Measurements from ENCODE around the gene MARCHF3.

DNA sequence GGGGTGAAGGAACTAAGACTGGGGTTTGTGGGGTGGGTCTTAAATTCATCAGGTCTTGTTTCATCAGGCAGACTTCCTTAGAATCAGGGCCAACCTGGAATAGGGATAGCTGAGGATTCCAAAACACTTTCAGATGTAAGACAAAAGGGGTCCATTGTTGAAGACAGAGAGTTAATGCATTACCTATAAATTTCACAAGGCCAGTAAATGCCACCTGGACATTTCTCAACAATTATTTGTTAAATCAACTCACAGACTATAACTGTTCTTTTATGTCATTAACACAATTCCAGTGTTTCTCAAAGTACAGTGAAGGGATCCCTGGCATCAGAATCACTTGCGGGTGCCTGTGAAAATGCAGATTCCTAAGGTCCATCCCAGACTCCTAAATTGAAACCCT lies 2.8 kb downstream of the MARCHF3 start:
- no peak for TF ChIP-seq EZH2 (optimal IDR thresholded peaks at IDR 0.05; ENCODE audit: low read depth, low read length)
- TF ChIP-seq, protein P1, sequence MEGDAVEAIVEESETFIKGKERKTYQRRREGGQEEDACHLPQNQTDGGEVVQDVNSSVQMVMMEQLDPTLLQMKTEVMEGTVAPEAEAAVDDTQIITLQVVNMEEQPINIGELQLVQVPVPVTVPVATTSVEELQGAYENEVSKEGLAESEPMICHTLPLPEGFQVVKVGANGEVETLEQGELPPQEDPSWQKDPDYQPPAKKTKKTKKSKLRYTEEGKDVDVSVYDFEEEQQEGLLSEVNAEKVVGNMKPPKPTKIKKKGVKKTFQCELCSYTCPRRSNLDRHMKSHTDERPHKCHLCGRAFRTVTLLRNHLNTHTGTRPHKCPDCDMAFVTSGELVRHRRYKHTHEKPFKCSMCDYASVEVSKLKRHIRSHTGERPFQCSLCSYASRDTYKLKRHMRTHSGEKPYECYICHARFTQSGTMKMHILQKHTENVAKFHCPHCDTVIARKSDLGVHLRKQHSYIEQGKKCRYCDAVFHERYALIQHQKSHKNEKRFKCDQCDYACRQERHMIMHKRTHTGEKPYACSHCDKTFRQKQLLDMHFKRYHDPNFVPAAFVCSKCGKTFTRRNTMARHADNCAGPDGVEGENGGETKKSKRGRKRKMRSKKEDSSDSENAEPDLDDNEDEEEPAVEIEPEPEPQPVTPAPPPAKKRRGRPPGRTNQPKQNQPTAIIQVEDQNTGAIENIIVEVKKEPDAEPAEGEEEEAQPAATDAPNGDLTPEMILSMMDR (IDR thresholded peaks at IDR 0.05; ENCODE audit: low read length), result no peak

Measured in MM.1S (cell line).